Mucosa of gallbladder (tissue), 1 donor: Measurements from ENCODE around the gene PLD3. TPM values are rescaled to one million over a fixed set of nuclear protein-coding genes. Genes with fewer than 3 reads are reported as not detected.

Experiments
- total RNA-seq: library from RNA; stranded (reverse); gene quantifications from one replicate; pipeline ENCODE4 v1.2.1, GENCODE V29; 2021
- donor health status: DM: no; HTN: no; CAD: no.

PLD3 gene
- total RNA-seq, 1 donor from 2014 or later, result 224 TPM

Other genes starting within 250 kb of the PLD3 start
- 25.8 TPM for gene MAP3K10, start 157.3 kb upstream of the PLD3 start, total RNA-seq
- gene TTC9B, start 130.3 kb upstream of the PLD3 start, total RNA-seq, result not detected
- 0.43 TPM for gene CCNP, start 122.0 kb upstream of the PLD3 start, total RNA-seq
- gene AKT2, start 63.4 kb upstream of the PLD3 start, total RNA-seq, result 119 TPM
- 13.2 TPM for gene C19orf47, start 298 bp upstream of the PLD3 start, total RNA-seq
- gene HIPK4, start 41.5 kb downstream of the PLD3 start, total RNA-seq, result not detected
- gene PRX, start 64.7 kb downstream of the PLD3 start, total RNA-seq, result 7.0 TPM
- 13.2 TPM for gene SERTAD1, start 77.3 kb downstream of the PLD3 start, total RNA-seq
- gene SERTAD3, start 95.6 kb downstream of the PLD3 start, total RNA-seq, result 38.8 TPM
- gene BLVRB, start 117.0 kb downstream of the PLD3 start, total RNA-seq, result 65.9 TPM
- 3.5 TPM for gene SPTBN4, start 118.3 kb downstream of the PLD3 start, total RNA-seq
- 80.9 TPM for gene SHKBP1, start 228.2 kb downstream of the PLD3 start, total RNA-seq